Lower lobe of right lung (tissue), 2 donors: ENCODE measurements around the gene ABHD6. TPM values are rescaled to one million over a fixed set of nuclear protein-coding genes. Genes with fewer than 3 reads are reported as not detected.
A peak's percentile ranks its signal among the peaks of the same experiment; 100 is the strongest.

ENCODE experiments used
- ATAC-seq, 2 donors: fragments of 200-7000 bp; cut with Tn5 transposase; one replicate each; pipeline ENCODE4 v1.9.1; 2020 to 2022; ENCODE audit warnings: mild to moderate bottlenecking in 2 of 2, moderate library complexity in 2 of 2
- DNase-seq: peaks from one replicate; pipeline ENCODE4 v3.0.0-alpha.2; 2020
- H3K27ac ChIP-seq: fragments of 200-600 bp; one replicate; pipeline ENCODE4 v1.8.0; 2022
- H3K27me3 ChIP-seq: fragments of 200-600 bp; one replicate; pipeline ENCODE4 v1.8.0; 2022; ENCODE audit warnings: low read depth
- H3K36me3 ChIP-seq: fragments of 200-600 bp; one replicate; pipeline ENCODE4 v1.8.0; 2022; ENCODE audit warnings: mild to moderate bottlenecking
- H3K4me1 ChIP-seq: fragments of 200-600 bp; one replicate; pipeline ENCODE4 v1.8.0; 2022
- H3K4me3 ChIP-seq: fragments of 200-600 bp; one replicate; pipeline ENCODE4 v1.8.0; 2022; ENCODE audit warnings: mild to moderate bottlenecking
- H3K9me3 ChIP-seq: fragments of 200-600 bp; one replicate; pipeline ENCODE4 v1.8.0; 2022
- intact Hi-C: fragments of 100-400 bp; cut with DNase I; formaldehyde crosslinking; loops from one replicate; pipeline ENCODE4 v1.11.0; 2022
- total RNA-seq: library from RNA; stranded (reverse); fragmentation: NEBNext Ultra II Directional; extraction: Animal tissue kit (Norgen Biotek cat#: 25700); gene quantifications from one replicate; pipeline ENCODE4 v1.2.1, GENCODE V29; 2021
- TF ChIP-seq, protein P1 (sequence below): fragments of 200-600 bp; IDR thresholded peaks from one replicate; pipeline ENCODE4 v1.8.0; 2022; ENCODE audit warnings: antibody characterized with exemption, mild to moderate bottlenecking
- donor health status: DM: no; HTN: yes; CAD: no; lungs with severe emphysema.

The ABHD6 gene
- total RNA-seq, 1 donor from 2014 or later: 16.2 TPM

DNA sequence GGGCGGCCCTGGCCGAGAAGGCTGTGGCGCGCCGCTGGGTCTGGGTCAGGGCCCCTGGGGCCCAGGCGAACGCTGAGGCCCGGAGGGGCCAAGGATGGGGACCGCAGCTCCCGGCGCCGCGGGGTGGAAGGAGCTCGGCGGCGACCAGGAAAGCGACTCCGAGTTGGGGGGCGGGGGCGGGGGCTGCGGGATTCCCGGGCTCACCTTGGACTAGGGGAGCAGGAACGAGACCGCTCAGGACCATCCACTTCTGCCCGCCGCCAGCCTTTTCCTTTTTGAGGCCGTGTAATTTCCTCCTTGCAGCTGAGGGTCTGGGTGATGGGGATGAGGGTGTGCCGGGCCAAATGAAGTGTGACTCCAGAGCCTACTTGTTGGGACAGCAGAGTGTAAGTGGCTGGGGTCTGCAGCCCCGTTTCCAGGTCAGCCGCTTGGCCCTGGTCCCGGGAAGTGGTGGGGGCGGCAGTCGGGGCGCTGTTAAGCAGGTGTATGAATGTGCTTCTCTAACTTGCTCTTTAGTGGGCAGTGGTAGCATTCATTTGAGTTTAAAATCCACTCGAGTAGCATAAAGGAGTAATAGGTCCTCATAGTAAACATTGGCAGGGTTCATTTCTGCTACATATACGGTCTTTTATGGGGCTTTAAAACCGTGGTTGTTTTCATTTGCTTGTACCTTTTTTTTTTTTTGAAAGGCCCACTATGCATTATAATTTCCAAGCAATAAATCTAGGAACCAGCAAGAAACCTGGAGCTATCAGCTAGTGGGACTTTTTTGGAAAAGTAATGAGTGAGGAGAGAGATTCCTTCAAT, 95.8 kb downstream of the ABHD6 start:
- intact Hi-C loops: no loop called here
- no peaks in the 10 kb centered on the region for H3K9me3 ChIP-seq
- TF ChIP-seq, protein P1, sequence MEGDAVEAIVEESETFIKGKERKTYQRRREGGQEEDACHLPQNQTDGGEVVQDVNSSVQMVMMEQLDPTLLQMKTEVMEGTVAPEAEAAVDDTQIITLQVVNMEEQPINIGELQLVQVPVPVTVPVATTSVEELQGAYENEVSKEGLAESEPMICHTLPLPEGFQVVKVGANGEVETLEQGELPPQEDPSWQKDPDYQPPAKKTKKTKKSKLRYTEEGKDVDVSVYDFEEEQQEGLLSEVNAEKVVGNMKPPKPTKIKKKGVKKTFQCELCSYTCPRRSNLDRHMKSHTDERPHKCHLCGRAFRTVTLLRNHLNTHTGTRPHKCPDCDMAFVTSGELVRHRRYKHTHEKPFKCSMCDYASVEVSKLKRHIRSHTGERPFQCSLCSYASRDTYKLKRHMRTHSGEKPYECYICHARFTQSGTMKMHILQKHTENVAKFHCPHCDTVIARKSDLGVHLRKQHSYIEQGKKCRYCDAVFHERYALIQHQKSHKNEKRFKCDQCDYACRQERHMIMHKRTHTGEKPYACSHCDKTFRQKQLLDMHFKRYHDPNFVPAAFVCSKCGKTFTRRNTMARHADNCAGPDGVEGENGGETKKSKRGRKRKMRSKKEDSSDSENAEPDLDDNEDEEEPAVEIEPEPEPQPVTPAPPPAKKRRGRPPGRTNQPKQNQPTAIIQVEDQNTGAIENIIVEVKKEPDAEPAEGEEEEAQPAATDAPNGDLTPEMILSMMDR: no peak
- peaks cover 35% of the 10 kb centered on the region for H3K4me1 ChIP-seq
- ATAC-seq (peak; percentile 4 to 30), DNase-seq (peak; percentile 48)
- no peaks in the 10 kb centered on the region for H3K27me3 ChIP-seq
- H3K27ac ChIP-seq: peak overlapping the region; percentile 60
- H3K4me3 ChIP-seq: peak overlapping the region; percentile 79
- no peaks in the 10 kb centered on the region for H3K36me3 ChIP-seq

DNA sequence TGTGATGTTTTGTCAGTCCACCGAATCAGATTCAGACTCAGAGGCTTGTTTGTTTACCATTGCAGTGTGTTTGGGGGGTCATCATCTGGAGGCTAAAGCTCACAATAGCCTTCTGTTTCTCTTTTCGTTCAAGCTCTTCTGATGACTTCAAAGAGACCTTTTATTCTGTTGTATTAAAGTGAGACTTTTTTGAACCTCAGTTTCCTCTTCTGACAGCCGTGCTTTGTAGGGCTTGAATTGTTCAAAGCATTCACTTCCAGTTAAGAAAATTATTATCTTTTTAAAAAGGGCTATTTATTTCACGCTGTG, 96.4 kb downstream of the ABHD6 start:
- Histone ChIP-seq H3K4me3 (peak overlapping the region; percentile 79), H3K27ac (peak overlapping the region; percentile 60), H3K9me3 (no peaks in the 10 kb centered on the region), H3K27me3 (no peaks in the 10 kb centered on the region), H3K36me3 (no peaks in the 10 kb centered on the region), H3K4me1 (peaks cover 35% of the 10 kb centered on the region)
- intact Hi-C loops: no loop called here
- DNase-seq (no peak), ATAC-seq (no peak)
- TF ChIP-seq, protein P1: no peak

DNA sequence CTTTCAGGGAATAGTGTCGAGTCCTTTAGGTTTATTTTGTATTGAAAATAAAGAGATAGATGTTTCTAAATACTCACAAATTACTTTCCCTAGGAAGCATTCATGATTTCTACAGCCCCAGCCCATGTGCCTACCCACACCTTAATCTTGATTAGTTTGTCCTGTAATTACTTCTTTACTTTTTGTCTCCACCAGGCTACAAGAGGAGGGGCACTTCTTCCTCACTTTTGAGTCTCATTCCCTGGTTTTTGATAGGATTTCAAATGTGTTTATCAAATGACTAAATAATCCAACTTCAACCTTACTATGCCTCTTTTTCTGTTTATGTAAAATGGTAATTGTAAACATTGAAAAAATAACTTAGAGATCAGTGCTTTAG, 96.9 kb downstream of the ABHD6 start:
- peaks cover 35% of the 10 kb centered on the region for H3K4me1 ChIP-seq
- TF ChIP-seq, protein P1: no peak
- intact Hi-C loops: no loop called here
- DNase-seq (no peak), ATAC-seq (no peak)
- H3K9me3 ChIP-seq: no peaks in the 10 kb centered on the region
- no peaks in the 10 kb centered on the region for H3K36me3 ChIP-seq
- H3K27ac ChIP-seq: no peak overlapping the region
- H3K27me3 ChIP-seq: no peaks in the 10 kb centered on the region
- H3K4me3 ChIP-seq: peak overlapping the region; percentile 79

DNA sequence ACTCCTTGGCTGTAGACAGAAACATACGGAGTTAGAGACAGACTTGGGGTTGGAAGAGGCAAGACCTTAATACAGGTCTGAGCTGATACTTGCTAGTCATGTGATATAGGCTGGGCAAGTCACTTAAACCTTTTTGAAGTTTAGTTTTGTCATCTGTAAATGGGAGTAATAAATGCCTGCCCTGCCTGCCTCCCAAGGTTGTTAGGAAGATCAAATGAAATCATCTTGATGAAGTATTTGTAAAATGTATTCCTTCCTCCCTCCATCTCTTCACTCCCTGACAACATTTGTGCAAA, 98.0 kb downstream of the ABHD6 start:
- Histone ChIP-seq H3K27ac (peak overlapping the region; percentile 74), H3K27me3 (no peaks in the 10 kb centered on the region), H3K36me3 (no peaks in the 10 kb centered on the region), H3K4me3 (peak overlapping the region; percentile 30), H3K4me1 (peaks cover 35% of the 10 kb centered on the region), H3K9me3 (no peaks in the 10 kb centered on the region)
- TF ChIP-seq, protein P1: no peak
- intact Hi-C loops: no loop called here
- DNase-seq (no peak), ATAC-seq (no peak)

DNA sequence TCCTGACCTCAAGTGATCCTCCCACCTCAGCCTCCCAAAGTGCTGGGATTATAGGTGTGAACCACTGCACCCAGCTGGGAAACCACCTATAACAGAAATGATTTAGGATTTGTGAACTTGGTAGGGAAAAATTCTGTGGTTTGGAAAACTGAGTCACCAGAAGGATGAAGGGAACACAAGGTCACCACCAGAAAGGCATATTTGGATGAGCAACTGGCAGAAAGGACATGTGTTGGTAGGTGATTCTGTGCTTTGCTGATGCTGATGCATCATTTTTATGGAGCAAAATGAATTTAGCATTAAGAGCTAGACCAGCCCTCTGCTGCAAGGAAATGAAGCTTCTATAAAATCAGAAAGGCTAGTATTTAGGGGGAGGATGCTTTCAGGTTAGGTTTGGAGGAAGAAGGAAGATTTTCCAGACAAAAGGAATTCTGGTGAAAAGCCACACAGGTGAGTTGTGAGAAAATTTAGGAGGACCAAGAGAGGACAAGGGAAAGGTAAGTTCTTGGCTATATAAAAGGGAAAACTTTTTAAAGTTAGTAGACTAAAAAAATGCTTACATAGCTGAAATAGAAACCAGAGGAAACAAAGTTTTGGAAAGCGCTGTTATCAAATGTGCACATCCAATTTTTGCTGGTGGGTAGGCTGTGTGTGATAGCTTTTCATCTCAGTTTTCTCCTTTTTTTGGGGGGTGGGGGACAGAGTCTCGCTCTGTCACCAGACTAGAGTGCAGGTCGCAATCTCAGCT, 98.7 kb downstream of the ABHD6 start:
- intact Hi-C loops: no loop called here
- Histone ChIP-seq H3K36me3 (peaks cover 5% of the 10 kb centered on the region), H3K4me1 (peaks cover 35% of the 10 kb centered on the region), H3K9me3 (no peaks in the 10 kb centered on the region), H3K27me3 (no peaks in the 10 kb centered on the region), H3K4me3 (no peak overlapping the region), H3K27ac (peak overlapping the region; percentile 41)
- TF ChIP-seq, protein P1: no peak
- ATAC-seq: no peak
- no peak for DNase-seq
